ENCODE measurements around the gene FHIT.

DNA sequence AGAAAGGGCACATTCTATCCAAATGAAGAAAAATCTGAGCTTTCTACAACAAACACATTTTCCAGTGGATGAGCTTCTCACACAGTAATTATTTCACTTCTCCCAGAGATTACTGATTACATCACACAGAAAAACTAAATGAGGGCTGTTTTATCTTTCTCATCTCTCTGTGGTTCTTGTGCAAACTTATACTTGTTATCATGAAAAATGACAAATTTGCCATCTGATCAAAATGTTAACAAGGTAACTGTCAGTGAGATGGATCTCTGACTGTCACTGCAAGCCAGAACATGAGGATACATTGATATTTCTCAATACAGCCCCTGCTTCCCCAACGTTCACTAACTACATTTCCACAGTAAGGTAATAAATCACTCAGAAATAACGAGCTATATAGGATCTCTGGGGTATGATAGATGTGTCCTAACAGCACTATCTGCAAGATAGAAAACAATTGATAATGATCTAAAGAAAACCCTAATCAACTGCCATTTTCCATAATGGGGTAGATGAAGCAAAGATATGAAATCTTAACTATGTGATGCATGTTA lies 1372.1 kb downstream of the FHIT start:
- TF ChIP-seq, protein P1, sequence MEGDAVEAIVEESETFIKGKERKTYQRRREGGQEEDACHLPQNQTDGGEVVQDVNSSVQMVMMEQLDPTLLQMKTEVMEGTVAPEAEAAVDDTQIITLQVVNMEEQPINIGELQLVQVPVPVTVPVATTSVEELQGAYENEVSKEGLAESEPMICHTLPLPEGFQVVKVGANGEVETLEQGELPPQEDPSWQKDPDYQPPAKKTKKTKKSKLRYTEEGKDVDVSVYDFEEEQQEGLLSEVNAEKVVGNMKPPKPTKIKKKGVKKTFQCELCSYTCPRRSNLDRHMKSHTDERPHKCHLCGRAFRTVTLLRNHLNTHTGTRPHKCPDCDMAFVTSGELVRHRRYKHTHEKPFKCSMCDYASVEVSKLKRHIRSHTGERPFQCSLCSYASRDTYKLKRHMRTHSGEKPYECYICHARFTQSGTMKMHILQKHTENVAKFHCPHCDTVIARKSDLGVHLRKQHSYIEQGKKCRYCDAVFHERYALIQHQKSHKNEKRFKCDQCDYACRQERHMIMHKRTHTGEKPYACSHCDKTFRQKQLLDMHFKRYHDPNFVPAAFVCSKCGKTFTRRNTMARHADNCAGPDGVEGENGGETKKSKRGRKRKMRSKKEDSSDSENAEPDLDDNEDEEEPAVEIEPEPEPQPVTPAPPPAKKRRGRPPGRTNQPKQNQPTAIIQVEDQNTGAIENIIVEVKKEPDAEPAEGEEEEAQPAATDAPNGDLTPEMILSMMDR (IDR thresholded peaks at IDR 0.05; ENCODE audit: low read depth, low read length, missing input control), result no peak
- no peak for TF ChIP-seq GABPA (IDR thresholded peaks at IDR 0.05 in 1 of 2, conservative IDR thresholded peaks at IDR 0.05 in 1 of 2)
- no peak for TF ChIP-seq EGR1 (IDR thresholded peaks at IDR 0.05; ENCODE audit: low read depth in 2 of 2)
- TF ChIP-seq, protein P2, sequence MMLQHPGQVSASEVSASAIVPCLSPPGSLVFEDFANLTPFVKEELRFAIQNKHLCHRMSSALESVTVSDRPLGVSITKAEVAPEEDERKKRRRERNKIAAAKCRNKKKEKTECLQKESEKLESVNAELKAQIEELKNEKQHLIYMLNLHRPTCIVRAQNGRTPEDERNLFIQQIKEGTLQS (IDR thresholded peaks at IDR 0.05), result no peak
- no peak for TF ChIP-seq RAD21 (IDR thresholded peaks at IDR 0.05)
- no peak for TF ChIP-seq YY1 (IDR thresholded peaks at IDR 0.05)
- TF ChIP-seq SP1 (IDR thresholded peaks at IDR 0.05), result no peak
- TF ChIP-seq TAF1 (conservative IDR thresholded peaks at IDR 0.05), result no peak
- TF ChIP-seq, protein P3, sequence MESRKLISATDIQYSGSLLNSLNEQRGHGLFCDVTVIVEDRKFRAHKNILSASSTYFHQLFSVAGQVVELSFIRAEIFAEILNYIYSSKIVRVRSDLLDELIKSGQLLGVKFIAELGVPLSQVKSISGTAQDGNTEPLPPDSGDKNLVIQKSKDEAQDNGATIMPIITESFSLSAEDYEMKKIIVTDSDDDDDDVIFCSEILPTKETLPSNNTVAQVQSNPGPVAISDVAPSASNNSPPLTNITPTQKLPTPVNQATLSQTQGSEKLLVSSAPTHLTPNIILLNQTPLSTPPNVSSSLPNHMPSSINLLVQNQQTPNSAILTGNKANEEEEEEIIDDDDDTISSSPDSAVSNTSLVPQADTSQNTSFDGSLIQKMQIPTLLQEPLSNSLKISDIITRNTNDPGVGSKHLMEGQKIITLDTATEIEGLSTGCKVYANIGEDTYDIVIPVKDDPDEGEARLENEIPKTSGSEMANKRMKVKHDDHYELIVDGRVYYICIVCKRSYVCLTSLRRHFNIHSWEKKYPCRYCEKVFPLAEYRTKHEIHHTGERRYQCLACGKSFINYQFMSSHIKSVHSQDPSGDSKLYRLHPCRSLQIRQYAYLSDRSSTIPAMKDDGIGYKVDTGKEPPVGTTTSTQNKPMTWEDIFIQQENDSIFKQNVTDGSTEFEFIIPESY (IDR thresholded peaks at IDR 0.05), result no peak
- TF ChIP-seq, protein P4, sequence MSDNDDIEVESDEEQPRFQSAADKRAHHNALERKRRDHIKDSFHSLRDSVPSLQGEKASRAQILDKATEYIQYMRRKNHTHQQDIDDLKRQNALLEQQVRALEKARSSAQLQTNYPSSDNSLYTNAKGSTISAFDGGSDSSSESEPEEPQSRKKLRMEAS (IDR thresholded peaks at IDR 0.05), result no peak
- TF ChIP-seq, protein P5, sequence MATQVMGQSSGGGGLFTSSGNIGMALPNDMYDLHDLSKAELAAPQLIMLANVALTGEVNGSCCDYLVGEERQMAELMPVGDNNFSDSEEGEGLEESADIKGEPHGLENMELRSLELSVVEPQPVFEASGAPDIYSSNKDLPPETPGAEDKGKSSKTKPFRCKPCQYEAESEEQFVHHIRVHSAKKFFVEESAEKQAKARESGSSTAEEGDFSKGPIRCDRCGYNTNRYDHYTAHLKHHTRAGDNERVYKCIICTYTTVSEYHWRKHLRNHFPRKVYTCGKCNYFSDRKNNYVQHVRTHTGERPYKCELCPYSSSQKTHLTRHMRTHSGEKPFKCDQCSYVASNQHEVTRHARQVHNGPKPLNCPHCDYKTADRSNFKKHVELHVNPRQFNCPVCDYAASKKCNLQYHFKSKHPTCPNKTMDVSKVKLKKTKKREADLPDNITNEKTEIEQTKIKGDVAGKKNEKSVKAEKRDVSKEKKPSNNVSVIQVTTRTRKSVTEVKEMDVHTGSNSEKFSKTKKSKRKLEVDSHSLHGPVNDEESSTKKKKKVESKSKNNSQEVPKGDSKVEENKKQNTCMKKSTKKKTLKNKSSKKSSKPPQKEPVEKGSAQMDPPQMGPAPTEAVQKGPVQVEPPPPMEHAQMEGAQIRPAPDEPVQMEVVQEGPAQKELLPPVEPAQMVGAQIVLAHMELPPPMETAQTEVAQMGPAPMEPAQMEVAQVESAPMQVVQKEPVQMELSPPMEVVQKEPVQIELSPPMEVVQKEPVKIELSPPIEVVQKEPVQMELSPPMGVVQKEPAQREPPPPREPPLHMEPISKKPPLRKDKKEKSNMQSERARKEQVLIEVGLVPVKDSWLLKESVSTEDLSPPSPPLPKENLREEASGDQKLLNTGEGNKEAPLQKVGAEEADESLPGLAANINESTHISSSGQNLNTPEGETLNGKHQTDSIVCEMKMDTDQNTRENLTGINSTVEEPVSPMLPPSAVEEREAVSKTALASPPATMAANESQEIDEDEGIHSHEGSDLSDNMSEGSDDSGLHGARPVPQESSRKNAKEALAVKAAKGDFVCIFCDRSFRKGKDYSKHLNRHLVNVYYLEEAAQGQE (IDR thresholded peaks at IDR 0.05), result no peak
- TF ChIP-seq JUND (IDR thresholded peaks at IDR 0.05), result no peak

Data from liver (tissue), 3 donors.